Stimulated activated CD8-positive, alpha-beta memory T cell treated with anti-CD3 and anti-CD28 coated beads, Interleukin-12 subunit alpha, Interleukin-12 subunit beta, amount 100 ng/mL, for 4 hours (primary cell): ENCODE results near the gene KLHDC1.
"Not testable (repeated sequence)": the region's sequence is repeated elsewhere in the genome, so short reads cannot be mapped to it uniquely, and the experiment has no call there.

Experiments
- DNase-seq: peaks from one replicate; pipeline ENCODE4 v3.0.0-alpha.2; 2020; ENCODE audit warnings: low read depth

KLHDC1 gene

GRCh38 chr14:49692811-49693734 lies at the start of gene KLHDC1:
TSS of gene KLHDC1 (plus strand) at chr14:49693120. CDS start at chr14:49693195, 75 bp downstream.
- peak; percentile 62 for DNase-seq

- no peak for DNase-seq
Observed at GRCh38 chr14:49653508-49653907, 39.4 kb upstream of the KLHDC1 start.

GRCh38 chr14:49654511-49654910 lies 38.4 kb upstream of the KLHDC1 start:
- no peak for DNase-seq

- DNase-seq, result not testable (repeated sequence)
Observed at GRCh38 chr14:49657500-49657899, 35.4 kb upstream of the KLHDC1 start.

GRCh38 chr14:49659526-49660455 lies 33.1 kb upstream of the KLHDC1 start:
- DNase-seq, result no peak

- no peak for DNase-seq
Observed at GRCh38 chr14:49670475-49670874, 22.4 kb upstream of the KLHDC1 start.

- DNase-seq, result no peak
Observed at GRCh38 chr14:49673586-49673985, 19.3 kb upstream of the KLHDC1 start.

- no peak for DNase-seq
Observed at GRCh38 chr14:49677643-49678042, 15.3 kb upstream of the KLHDC1 start.

- no peak for DNase-seq
Observed at GRCh38 chr14:49679271-49679670, 13.6 kb upstream of the KLHDC1 start.

- no peak for DNase-seq
Observed at GRCh38 chr14:49686425-49686824, 6.5 kb upstream of the KLHDC1 start.

GRCh38 chr14:49687942-49688700 lies 4.8 kb upstream of the KLHDC1 start, which contains the start of gene POLE2:
TSS of gene POLE2 (minus strand) at chr14:49688214. CDS start at chr14:49688203, 11 bp downstream.
- peak; percentile 61 for DNase-seq

GRCh38 chr14:49688701-49689030 lies 4.3 kb upstream of the KLHDC1 start:
- DNase-seq, result no peak

GRCh38 chr14:49691031-49691430 lies 1.9 kb upstream of the KLHDC1 start:
- DNase-seq, result no peak

- no peak for DNase-seq
Observed at GRCh38 chr14:49692193-49692757, 645 bp upstream of the KLHDC1 start.

- DNase-seq, result not testable (repeated sequence)
Observed at GRCh38 chr14:49693735-49694124, 810 bp downstream of the KLHDC1 start.

GRCh38 chr14:49702725-49703124 lies 9.8 kb downstream of the KLHDC1 start:
- no peak for DNase-seq

- DNase-seq, result no peak
Observed at GRCh38 chr14:49703965-49704364, 11.0 kb downstream of the KLHDC1 start.

GRCh38 chr14:49704471-49704870 lies 11.6 kb downstream of the KLHDC1 start:
- DNase-seq, result not testable (repeated sequence)

- not testable (repeated sequence) for DNase-seq
Observed at GRCh38 chr14:49710993-49711392, 18.1 kb downstream of the KLHDC1 start.

GRCh38 chr14:49720744-49721143 lies 27.8 kb downstream of the KLHDC1 start:
- DNase-seq, result no peak

GRCh38 chr14:49721733-49722435 lies 29.0 kb downstream of the KLHDC1 start:
- not testable (repeated sequence) for DNase-seq
